COLO668 (cell line): ENCODE results near the gene OR52E2.

ENCODE experiments used
- DNase-seq: peaks from one replicate; lab custom pipeline; 2025; ENCODE audit not compliant: unreplicated experiment; lab: John Stamatoyannopoulos, UW

OR52E2 gene

GRCh38 chr11:5013012-5013411 is 46.4 kb downstream of the OR52E2 start:
- no peak for DNase-seq

- no peak for DNase-seq
Observed at GRCh38 chr11:5011254-5011653, 48.2 kb downstream of the OR52E2 start.
